Measurements from ENCODE around the gene HSD3B7. TPM values are rescaled to one million over a fixed set of nuclear protein-coding genes. Genes with fewer than 3 reads are reported as not detected.
A peak's percentile ranks its signal among the peaks of the same experiment; 100 is the strongest.

Gene HSD3B7
- total and polyA plus RNA-seq, 2 of the 8 experiments (the other 6 are each of a cell fraction or from before 2014, with no cell fraction given): 2.9 to 6.6 TPM

DNA sequence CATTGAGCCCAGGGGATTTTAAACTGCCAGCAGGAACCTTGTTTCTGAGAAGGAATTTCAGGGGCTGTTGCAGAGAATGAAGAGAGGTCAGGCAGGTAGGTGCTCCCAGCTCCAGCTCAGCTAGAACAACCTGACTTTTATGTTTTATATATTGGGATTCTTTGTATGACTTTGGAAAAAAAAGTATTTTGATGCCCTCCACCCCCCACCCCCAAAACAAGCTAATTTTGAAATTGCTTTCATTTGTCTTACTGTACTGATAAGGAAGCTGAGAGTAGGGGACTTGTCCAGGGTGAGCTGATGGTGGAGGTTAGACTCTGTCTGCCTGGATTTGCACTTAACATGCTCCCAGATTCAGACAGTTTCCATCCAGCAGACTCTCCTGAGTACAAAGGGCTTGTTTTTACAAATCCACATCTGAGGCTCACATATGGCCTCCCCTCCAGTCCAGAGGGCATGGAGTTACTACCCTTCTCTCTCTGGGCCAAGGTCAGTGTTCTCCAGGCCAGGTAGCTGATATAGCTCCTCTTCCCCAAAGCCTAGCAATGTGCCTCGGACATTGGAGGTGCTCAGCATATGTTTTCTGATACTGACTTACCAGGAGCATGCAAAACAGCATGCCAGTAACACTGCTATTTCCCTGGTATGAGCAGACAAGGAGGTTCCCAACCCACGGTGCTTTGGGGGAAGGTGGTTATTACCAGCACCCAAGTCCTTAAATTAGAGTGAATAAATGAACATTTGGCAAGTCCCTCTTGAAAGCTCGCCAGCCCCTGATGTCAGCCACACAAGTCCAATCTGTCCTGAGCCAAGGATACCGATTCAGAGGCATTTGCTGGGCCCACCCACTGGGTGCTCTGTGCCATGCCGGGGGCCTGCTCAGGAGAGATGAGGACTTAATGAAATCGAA is 14.1 kb downstream of the HSD3B7 start:
- Histone ChIP-seq H3K56ac (replicated peaks; ENCODE audit: insufficient read length, low read depth, low read length) (no peak overlapping the region), H3K79me2 (ENCODE audit: control insufficient read depth in 1 of 2, insufficient read depth in 2 of 2, low read length in 2 of 2) (no peaks in the 10 kb centered on the region), H3K23ac (ENCODE audit: insufficient read length) (no peak overlapping the region), H2BK5ac (ENCODE audit: low read depth, low read length) (no peak overlapping the region), H3K27ac (ENCODE audit: low read depth, low read length) (no peak overlapping the region), H4K91ac (replicated peaks; ENCODE audit: insufficient read length, low read length) (no peak overlapping the region), H2BK120ac (replicated peaks; ENCODE audit: low read depth, low read length) (no peak overlapping the region), H2AFZ (ENCODE audit: low read length) (no peak overlapping the region), H4K20me1 (replicated peaks in 1 of 2; ENCODE audit: control insufficient read depth in 1 of 2, insufficient read depth in 2 of 2, low read length in 2 of 2) (no peaks in the 10 kb centered on the region), H3K4me3 (ENCODE audit: extremely low read depth in 1 of 4, insufficient read depth in 2 of 4, low read depth in 3 of 4, low read length in 4 of 4) (no peak overlapping the region), H2BK15ac (ENCODE audit: low read length) (peak overlapping the region; percentile 31; the same call in 1 of the 2 replicates), H3K4me1 (replicated peaks in 1 of 4; ENCODE audit: control insufficient read depth in 3 of 4, insufficient read depth in 4 of 4, low read length in 3 of 4) (peaks cover 0 to 15% (median 10%) of the 10 kb centered on the region in 4 experiments; a peak in 6 of 7 replicates), H2BK12ac (ENCODE audit: low read depth, low read length) (no peak overlapping the region), H3K27me3 (replicated peaks in 1 of 4; ENCODE audit: control insufficient read depth in 3 of 4, extremely low read depth in 1 of 4, insufficient read depth in 3 of 4, low read length in 3 of 4) (no peaks in the 10 kb centered on the region; a peak in 1 of 7 replicates), H3K36me3 (ENCODE audit: control insufficient read depth in 2 of 4, insufficient read depth in 4 of 4, low read length in 3 of 4) (no peaks in the 10 kb centered on the region), H3K18ac (ENCODE audit: extremely low read depth, low read length) (no peak overlapping the region), H3K23me2 (ENCODE audit: low read depth, low read length) (peaks cover 12% of the 10 kb centered on the region), H3K14ac (ENCODE audit: insufficient read length) (no peak overlapping the region), H2AK5ac (ENCODE audit: low read depth, low read length) (no peak overlapping the region), H2BK20ac (ENCODE audit: low read length) (no peak overlapping the region), H3K79me1 (ENCODE audit: low read depth, low read length) (0 out of 2 replicates have a peak, but pooled peaks cover 4% of the 10 kb centered on the region), H3K9me3 (ENCODE audit: insufficient read depth in 2 of 2, low read depth in 1 of 2, low read length in 1 of 2) (no peaks in the 10 kb centered on the region), H4K5ac (ENCODE audit: insufficient read length, low read depth, low read length) (no peak overlapping the region), H3K4ac (replicated peaks; ENCODE audit: insufficient read length, low read depth, low read length) (peak overlapping the region; percentile 48), H3K4me2 (ENCODE audit: insufficient read depth in 1 of 2, low read depth in 2 of 2, low read length in 2 of 2) (no peak overlapping the region), H3K9ac (replicated peaks in 1 of 4; ENCODE audit: extremely low read depth in 1 of 4, low read depth in 3 of 4, low read length in 3 of 4) (no peak overlapping the region), H4K8ac (ENCODE audit: extremely low read depth, insufficient read depth, low read length) (no peak overlapping the region)
- WGBS, 2 experiments (ENCODE audit: extremely low coverage in 1 of 2, insufficient coverage in 1 of 2, insufficient read length in 1 of 2, insufficient replicate concordance in 2 of 2, low coverage in 1 of 2, low lambda C conversion rate in 2 of 2, missing lambda C conversion rate in 1 of 2): 88% methylated on average over 6 of the region's 6 CpGs; no CpG with 5 or more reads in 1 of the 2 experiments
- ChIA-PET CTCF (ENCODE audit: partially characterized antibody) (interaction anchor here (0.7 to 1.7 kb wide), 9 partner anchors 8 to 104 kb away, joined by 3 to 27 read pairs (median 4); partner anchors contain the start of gene HSD3B7), POLR2A (ENCODE audit: partially characterized antibody) (interaction anchor here (0.5 to 1.3 kb wide), 3 partner anchors 11 to 43 kb away, joined by 3 to 4 read pairs (median 3); no protein-coding TSS in a partner anchor)
- FAIRE-seq (no peak), DNase-seq (ENCODE audit: low read depth in 1 of 2, low spot score in 2 of 2) (no peak)
- TF ChIP-seq EZH2 (IDR thresholded peaks at IDR 0.05; ENCODE audit: low read depth, low read length, severe bottlenecking): no peak
- no peak for TF ChIP-seq RXRA (IDR thresholded peaks at IDR 0.05; ENCODE audit: insufficient read depth, low read depth, low read length)
- no peak for TF ChIP-seq CBX8 (IDR thresholded peaks at IDR 0.05; ENCODE audit: borderline replicate concordance, low read depth, low read length)
- TF ChIP-seq SIX5 (IDR thresholded peaks at IDR 0.05; ENCODE audit: low read depth, low read length): no peak
- TF ChIP-seq RNF2 (IDR thresholded peaks at IDR 0.05; ENCODE audit: borderline replicate concordance, low read depth, low read length, missing control alignments, poor library complexity, severe bottlenecking): no peak
- TF ChIP-seq, protein P1, sequence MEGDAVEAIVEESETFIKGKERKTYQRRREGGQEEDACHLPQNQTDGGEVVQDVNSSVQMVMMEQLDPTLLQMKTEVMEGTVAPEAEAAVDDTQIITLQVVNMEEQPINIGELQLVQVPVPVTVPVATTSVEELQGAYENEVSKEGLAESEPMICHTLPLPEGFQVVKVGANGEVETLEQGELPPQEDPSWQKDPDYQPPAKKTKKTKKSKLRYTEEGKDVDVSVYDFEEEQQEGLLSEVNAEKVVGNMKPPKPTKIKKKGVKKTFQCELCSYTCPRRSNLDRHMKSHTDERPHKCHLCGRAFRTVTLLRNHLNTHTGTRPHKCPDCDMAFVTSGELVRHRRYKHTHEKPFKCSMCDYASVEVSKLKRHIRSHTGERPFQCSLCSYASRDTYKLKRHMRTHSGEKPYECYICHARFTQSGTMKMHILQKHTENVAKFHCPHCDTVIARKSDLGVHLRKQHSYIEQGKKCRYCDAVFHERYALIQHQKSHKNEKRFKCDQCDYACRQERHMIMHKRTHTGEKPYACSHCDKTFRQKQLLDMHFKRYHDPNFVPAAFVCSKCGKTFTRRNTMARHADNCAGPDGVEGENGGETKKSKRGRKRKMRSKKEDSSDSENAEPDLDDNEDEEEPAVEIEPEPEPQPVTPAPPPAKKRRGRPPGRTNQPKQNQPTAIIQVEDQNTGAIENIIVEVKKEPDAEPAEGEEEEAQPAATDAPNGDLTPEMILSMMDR (IDR thresholded peaks at IDR 0.05; ENCODE audit: control extremely low read depth in 1 of 3, insufficient read depth in 1 of 3, low read depth in 1 of 3, low read length in 3 of 3): no peak

Measured in H1 (cell line).